ENCODE results near the gene DNAH2. TPM values are rescaled to one million over a fixed set of nuclear protein-coding genes. Genes with fewer than 3 reads are reported as not detected.
A peak's percentile ranks its signal among the peaks of the same experiment; 100 is the strongest.

DNAH2 gene
- total and polyA plus RNA-seq, 2 of the 13 experiments (the other 11 are each of a cell fraction or from before 2014, with no cell fraction given) = not detected

DNA sequence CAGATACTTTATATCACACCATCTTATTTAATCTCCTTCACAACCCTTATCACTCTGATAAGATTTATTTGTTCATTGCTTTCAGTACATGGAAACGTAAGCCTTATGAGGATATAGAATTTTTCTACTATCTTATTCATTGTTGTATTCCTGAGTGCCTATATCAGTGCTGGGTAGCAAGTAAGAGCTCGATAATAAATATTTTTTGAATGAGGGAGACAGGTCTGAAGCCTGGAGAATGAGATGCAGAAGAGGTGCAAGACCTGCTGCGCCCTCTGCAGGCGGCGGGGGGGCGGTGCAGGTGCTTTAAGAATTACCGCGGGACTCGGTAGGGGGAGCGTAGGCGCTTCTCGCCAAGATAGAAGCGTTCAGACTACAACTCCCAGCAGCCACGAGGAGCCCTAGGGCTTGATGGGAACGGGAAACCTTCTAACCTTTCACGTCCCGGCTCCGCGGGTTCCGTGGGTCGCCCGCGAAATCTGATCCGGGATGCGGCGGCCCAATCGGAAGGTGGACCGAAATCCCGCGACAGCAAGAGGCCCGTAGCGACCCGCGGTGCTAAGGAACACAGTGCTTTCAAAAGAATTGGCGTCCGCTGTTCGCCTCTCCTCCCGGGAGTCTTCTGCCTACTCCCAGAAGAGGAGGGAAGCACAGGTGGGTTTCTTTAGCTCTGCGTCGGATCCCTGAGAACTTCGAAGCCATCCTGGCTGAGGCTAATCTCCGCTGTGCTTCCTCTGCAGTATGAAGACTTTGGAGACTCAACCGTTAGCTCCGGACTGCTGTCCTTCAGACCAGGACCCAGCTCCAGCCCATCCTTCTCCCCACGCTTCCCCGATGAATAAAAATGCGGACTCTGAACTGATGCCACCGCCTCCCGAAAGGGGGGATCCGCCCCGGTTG, 29.4 kb upstream of the DNAH2 start, which contains the start of gene WRAP53 (continued):
- TF ChIP-seq, protein P1, sequence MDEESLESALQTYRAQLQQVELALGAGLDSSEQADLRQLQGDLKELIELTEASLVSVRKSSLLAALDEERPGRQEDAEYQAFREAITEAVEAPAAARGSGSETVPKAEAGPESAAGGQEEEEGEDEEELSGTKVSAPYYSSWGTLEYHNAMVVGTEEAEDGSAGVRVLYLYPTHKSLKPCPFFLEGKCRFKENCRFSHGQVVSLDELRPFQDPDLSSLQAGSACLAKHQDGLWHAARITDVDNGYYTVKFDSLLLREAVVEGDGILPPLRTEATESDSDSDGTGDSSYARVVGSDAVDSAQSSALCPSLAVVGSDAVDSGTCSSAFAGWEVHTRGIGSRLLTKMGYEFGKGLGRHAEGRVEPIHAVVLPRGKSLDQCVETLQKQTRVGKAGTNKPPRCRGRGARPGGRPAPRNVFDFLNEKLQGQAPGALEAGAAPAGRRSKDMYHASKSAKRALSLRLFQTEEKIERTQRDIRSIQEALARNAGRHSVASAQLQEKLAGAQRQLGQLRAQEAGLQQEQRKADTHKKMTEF (CRISPR knock-in tag; IDR thresholded peaks at IDR 0.05) = peak; percentile 67
- TF ChIP-seq ZNF549 (CRISPR knock-in tag; IDR thresholded peaks at IDR 0.05) (no peak), JDP2 (CRISPR knock-in tag; IDR thresholded peaks at IDR 0.05; ENCODE audit: borderline replicate concordance) (no peak), FIP1L1 (IDR thresholded peaks at IDR 0.05; ENCODE audit: borderline replicate concordance, insufficient read depth, low read depth, low read length) (no peak), ATF7-NPFF (CRISPR knock-in tag; IDR thresholded peaks at IDR 0.05; ENCODE audit: low read depth) (peak; percentile 23; the same call in 1 of the 2 replicates), ZNF33A (CRISPR knock-in tag; IDR thresholded peaks at IDR 0.05; ENCODE audit: borderline replicate concordance) (no peak), PITX1 (CRISPR knock-in tag; IDR thresholded peaks at IDR 0.05) (0 out of 2 replicates have a peak, but pooled peaks have one; percentile 20), NFYB (CRISPR knock-in tag; IDR thresholded peaks at IDR 0.05) (peak; percentile 79), ZNF329 (CRISPR knock-in tag; IDR thresholded peaks at IDR 0.05; ENCODE audit: low read depth) (no peak), ELF3 (CRISPR knock-in tag; IDR thresholded peaks at IDR 0.05) (peak; percentile 67; the same call in 1 of the 2 replicates), NFATC3 (CRISPR knock-in tag; IDR thresholded peaks at IDR 0.05) (no peak), PCBP1 (IDR thresholded peaks at IDR 0.05; ENCODE audit: borderline replicate concordance, low read depth, low read length) (no peak), ZNF792 (CRISPR knock-in tag; IDR thresholded peaks at IDR 0.05) (peak; percentile 44; the same call in 1 of the 2 replicates), GTF3A (CRISPR knock-in tag; conservative IDR thresholded peaks at IDR 0.05) (no peak), KLF9 (CRISPR knock-in tag; IDR thresholded peaks at IDR 0.05; ENCODE audit: low read depth) (no peak), ZNF326 (CRISPR knock-in tag; IDR thresholded peaks at IDR 0.05; ENCODE audit: borderline replicate concordance) (no peak), SP4 (CRISPR knock-in tag; IDR thresholded peaks at IDR 0.05) (peak; percentile 57; the same call in 1 of the 2 replicates)
- TF ChIP-seq, protein P2, sequence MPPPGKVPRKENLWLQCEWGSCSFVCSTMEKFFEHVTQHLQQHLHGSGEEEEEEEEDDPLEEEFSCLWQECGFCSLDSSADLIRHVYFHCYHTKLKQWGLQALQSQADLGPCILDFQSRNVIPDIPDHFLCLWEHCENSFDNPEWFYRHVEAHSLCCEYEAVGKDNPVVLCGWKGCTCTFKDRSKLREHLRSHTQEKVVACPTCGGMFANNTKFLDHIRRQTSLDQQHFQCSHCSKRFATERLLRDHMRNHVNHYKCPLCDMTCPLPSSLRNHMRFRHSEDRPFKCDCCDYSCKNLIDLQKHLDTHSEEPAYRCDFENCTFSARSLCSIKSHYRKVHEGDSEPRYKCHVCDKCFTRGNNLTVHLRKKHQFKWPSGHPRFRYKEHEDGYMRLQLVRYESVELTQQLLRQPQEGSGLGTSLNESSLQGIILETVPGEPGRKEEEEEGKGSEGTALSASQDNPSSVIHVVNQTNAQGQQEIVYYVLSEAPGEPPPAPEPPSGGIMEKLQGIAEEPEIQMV (CRISPR knock-in tag; IDR thresholded peaks at IDR 0.05; ENCODE audit: low read depth) = peak; percentile 78; the same call in 1 of the 2 replicates
- TF ChIP-seq, protein P3, sequence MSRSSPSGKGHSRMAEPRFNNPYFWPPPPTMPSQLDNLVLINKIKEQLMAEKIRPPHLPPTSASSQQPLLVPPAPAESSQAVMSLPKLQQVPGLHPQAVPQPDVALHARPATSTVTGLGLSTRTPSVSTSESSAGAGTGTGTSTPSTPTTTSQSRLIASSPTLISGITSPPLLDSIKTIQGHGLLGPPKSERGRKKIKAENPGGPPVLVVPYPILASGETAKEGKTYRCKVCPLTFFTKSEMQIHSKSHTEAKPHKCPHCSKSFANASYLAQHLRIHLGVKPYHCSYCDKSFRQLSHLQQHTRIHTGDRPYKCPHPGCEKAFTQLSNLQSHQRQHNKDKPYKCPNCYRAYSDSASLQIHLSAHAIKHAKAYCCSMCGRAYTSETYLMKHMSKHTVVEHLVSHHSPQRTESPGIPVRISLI (CRISPR knock-in tag; IDR thresholded peaks at IDR 0.05; ENCODE audit: borderline replicate concordance) = no peak
- TF ChIP-seq, protein P4, sequence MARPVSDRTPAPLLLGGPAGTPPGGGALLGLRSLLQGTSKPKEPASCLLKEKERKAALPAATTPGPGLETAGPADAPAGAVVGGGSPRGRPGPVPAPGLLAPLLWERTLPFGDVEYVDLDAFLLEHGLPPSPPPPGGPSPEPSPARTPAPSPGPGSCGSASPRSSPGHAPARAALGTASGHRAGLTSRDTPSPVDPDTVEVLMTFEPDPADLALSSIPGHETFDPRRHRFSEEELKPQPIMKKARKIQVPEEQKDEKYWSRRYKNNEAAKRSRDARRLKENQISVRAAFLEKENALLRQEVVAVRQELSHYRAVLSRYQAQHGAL (CRISPR knock-in tag; IDR thresholded peaks at IDR 0.05; ENCODE audit: not compliant biosample characterization) = no peak
- TF ChIP-seq, protein P5, sequence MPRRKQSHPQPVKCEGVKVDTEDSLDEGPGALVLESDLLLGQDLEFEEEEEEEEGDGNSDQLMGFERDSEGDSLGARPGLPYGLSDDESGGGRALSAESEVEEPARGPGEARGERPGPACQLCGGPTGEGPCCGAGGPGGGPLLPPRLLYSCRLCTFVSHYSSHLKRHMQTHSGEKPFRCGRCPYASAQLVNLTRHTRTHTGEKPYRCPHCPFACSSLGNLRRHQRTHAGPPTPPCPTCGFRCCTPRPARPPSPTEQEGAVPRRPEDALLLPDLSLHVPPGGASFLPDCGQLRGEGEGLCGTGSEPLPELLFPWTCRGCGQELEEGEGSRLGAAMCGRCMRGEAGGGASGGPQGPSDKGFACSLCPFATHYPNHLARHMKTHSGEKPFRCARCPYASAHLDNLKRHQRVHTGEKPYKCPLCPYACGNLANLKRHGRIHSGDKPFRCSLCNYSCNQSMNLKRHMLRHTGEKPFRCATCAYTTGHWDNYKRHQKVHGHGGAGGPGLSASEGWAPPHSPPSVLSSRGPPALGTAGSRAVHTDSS (CRISPR knock-in tag; conservative IDR thresholded peaks at IDR 0.05) = no peak
